PC-3 (cell line): Measurements from ENCODE around the gene PRR5. TPM values are rescaled to one million over a fixed set of nuclear protein-coding genes. Genes with fewer than 3 reads are reported as not detected.

Source experiments
- ATAC-seq: fragments of 200-7000 bp; cut with Tn5 transposase; 2 replicates; pipeline ENCODE4 v1.9.1; 2020; ENCODE audit warnings: mild to moderate bottlenecking, moderate library complexity
- BruUV-seq: library from RNA; stranded (reverse); fragments of 400-500 nt; replicated peaks from 2 replicates; lab custom pipeline; 2021; lab: Mats Ljungman, UMichigan
- CTCF ChIA-PET: fragments of 300-600 bp; sonication (Branson Sonifier 250); formaldehyde crosslinking; loops from one replicate; lab custom pipeline; 2022; ENCODE audit warnings: antibody characterized with exemption; lab: Charles Lee
- POLR2A ChIA-PET: fragments of 300-600 bp; sonication (Branson Sonifier 250); formaldehyde crosslinking; loops from one replicate; lab custom pipeline; 2022; ENCODE audit warnings: antibody characterized with exemption; ENCODE audit not compliant: unreplicated experiment; lab: Charles Lee
- DNase-seq: peaks from one replicate; pipeline ENCODE4 v3.0.0-alpha.2; 2015
- H2AFZ ChIP-seq: fragments of 300-600 bp; sonication (generic); 2 replicates; pipeline ENCODE4 v1.6.0; 2016; ENCODE audit warnings: antibody characterized with exemption, low read length
- H3F3A ChIP-seq: fragments of 300-600 bp; sonication (generic); one replicate; pipeline ENCODE4 v1.6.0; 2017; ENCODE audit warnings: antibody characterized with exemption, low read length, control low read depth, mild to moderate bottlenecking; ENCODE audit not compliant: unreplicated experiment
- H3K27ac ChIP-seq: fragments of 300-600 bp; sonication (generic); 2 replicates; pipeline ENCODE4 v1.5.1; 2016; ENCODE audit warnings: mild to moderate bottlenecking, low read length
- H3K27me3 ChIP-seq: fragments of 300-600 bp; sonication (generic); 2 replicates; pipeline ENCODE4 v1.6.1; 2016; ENCODE audit warnings: low read length, mixed read lengths
- H3K36me3 ChIP-seq: fragments of 300-600 bp; sonication (generic); 2 replicates; pipeline ENCODE4 v1.6.1; 2016; ENCODE audit warnings: low read depth, mixed run types, low read length, mixed read lengths
- H3K4me1 ChIP-seq: fragments of 300-600 bp; sonication (generic); 2 replicates; pipeline ENCODE4 v1.5.1; 2016; ENCODE audit warnings: low read length; ENCODE audit not compliant: insufficient read depth
- H3K4me2 ChIP-seq: fragments of 300-600 bp; sonication (generic); 2 replicates; pipeline ENCODE4 v1.6.0; 2016; ENCODE audit warnings: low read length
- H3K4me3 ChIP-seq: fragments of 300-600 bp; sonication (generic); 2 replicates; pipeline ENCODE4 v1.5.1; 2016; ENCODE audit warnings: mild to moderate bottlenecking, low read length, mixed read lengths
- H3K79me2 ChIP-seq: fragments of 300-600 bp; sonication (generic); 2 replicates; pipeline ENCODE4 v1.6.1; 2017; ENCODE audit warnings: low read length, mixed read lengths
- H3K9ac ChIP-seq: fragments of 300-600 bp; sonication (generic); 2 replicates; pipeline ENCODE4 v1.6.0; 2016; ENCODE audit warnings: mild to moderate bottlenecking, low read length
- H3K9me2 ChIP-seq: fragments of 300-600 bp; sonication (generic); replicated peaks from 2 replicates; pipeline ENCODE4 v1.6.1; 2016; ENCODE audit warnings: mixed run types, low read length, mixed read lengths
- H3K9me3 ChIP-seq: fragments of 300-600 bp; sonication (generic); 2 replicates; pipeline ENCODE4 v1.6.1; 2016; ENCODE audit warnings: low read length, mixed read lengths
- H4K20me1 ChIP-seq: fragments of 300-600 bp; sonication (generic); 2 replicates; pipeline ENCODE4 v1.6.1; 2016; ENCODE audit warnings: low read length, mixed read lengths
- EZH2 ChIP-seq: fragments of 300-600 bp; sonication (generic); IDR thresholded peaks from one replicate; pipeline ENCODE4 v1.6.1; 2017; ENCODE audit warnings: antibody characterized with exemption, mild to moderate bottlenecking, low read length; ENCODE audit not compliant: unreplicated experiment
- EZH2phosphoT487 ChIP-seq: fragments of 300-600 bp; sonication (generic); IDR thresholded peaks from 2 replicates; pipeline ENCODE4 v1.6.1; 2018; ENCODE audit warnings: mild to moderate bottlenecking, antibody characterized with exemption, low read length, borderline replicate concordance
- intact Hi-C: fragments of 100-400 bp; cut with micrococcal nuclease; formaldehyde crosslinking; loops from 2 replicates; pipeline ENCODE4 v1.9.0; 2023
- total RNA-seq: library from RNA; depleted of rRNA; stranded (reverse); fragments of >200 nt; gene quantifications from 2 replicates; pipeline ENCODE4 v1.2.3, GENCODE V29; 2014
- TF ChIP-seq, protein P1 (sequence below): fragments of 300-600 bp; sonication (generic); conservative IDR thresholded peaks from 2 replicates; pipeline ENCODE4 v1.5.1; 2017; ENCODE audit warnings: antibody characterized with exemption, low read depth, mild to moderate bottlenecking, low read length

PRR5 gene
- total RNA-seq, 1 experiment from 2014 or later = 14.5 TPM

DNA sequence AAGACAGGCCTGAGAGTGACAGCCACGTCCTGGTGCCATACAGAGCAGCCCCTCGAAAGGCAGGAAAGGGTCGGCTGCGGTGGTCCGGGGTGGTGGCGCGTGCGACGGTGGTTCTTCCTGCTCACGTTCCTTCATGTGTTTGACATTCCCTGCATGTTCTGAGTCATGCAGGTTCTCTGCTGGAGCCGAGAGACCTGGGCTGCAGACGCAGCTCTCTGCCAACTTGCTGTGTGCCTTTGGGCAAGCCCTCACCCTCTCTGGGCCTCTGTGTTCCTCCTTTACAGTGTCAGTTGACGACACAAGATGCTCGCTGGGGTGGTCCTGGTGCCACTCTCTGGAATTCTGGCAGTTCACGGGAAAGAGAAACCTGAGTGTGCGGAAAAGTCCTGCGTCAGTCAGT, 62.4 kb downstream of the PRR5 start:
- no peaks in the 10 kb centered on the region for H3K4me1 ChIP-seq
- H3K36me3 ChIP-seq = no peaks in the 10 kb centered on the region
- H3K9me2 ChIP-seq = no peaks in the 10 kb centered on the region
- H3K9ac ChIP-seq = no peak overlapping the region
- H3K9me3 ChIP-seq = no peaks in the 10 kb centered on the region
- ChIA-PET POLR2A (no interaction called here), CTCF (no interaction called here)
- no peaks in the 10 kb centered on the region for H3K27me3 ChIP-seq
- H3F3A ChIP-seq = no peaks in the 10 kb centered on the region
- TF ChIP-seq EZH2 (no peak), EZH2phosphoT487 (no peak)
- TF ChIP-seq, protein P1, sequence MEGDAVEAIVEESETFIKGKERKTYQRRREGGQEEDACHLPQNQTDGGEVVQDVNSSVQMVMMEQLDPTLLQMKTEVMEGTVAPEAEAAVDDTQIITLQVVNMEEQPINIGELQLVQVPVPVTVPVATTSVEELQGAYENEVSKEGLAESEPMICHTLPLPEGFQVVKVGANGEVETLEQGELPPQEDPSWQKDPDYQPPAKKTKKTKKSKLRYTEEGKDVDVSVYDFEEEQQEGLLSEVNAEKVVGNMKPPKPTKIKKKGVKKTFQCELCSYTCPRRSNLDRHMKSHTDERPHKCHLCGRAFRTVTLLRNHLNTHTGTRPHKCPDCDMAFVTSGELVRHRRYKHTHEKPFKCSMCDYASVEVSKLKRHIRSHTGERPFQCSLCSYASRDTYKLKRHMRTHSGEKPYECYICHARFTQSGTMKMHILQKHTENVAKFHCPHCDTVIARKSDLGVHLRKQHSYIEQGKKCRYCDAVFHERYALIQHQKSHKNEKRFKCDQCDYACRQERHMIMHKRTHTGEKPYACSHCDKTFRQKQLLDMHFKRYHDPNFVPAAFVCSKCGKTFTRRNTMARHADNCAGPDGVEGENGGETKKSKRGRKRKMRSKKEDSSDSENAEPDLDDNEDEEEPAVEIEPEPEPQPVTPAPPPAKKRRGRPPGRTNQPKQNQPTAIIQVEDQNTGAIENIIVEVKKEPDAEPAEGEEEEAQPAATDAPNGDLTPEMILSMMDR = no peak
- H3K4me2 ChIP-seq = no peak overlapping the region
- H2AFZ ChIP-seq = no peak overlapping the region
- intact Hi-C loops = no loop called here
- no TSS peak for BruUV-seq
- ATAC-seq (no peak), DNase-seq (no peak)
- H4K20me1 ChIP-seq = no peaks in the 10 kb centered on the region
- peaks cover 30% of the 10 kb centered on the region for H3K79me2 ChIP-seq
- H3K4me3 ChIP-seq = no peak overlapping the region
- H3K27ac ChIP-seq = no peak overlapping the region

DNA sequence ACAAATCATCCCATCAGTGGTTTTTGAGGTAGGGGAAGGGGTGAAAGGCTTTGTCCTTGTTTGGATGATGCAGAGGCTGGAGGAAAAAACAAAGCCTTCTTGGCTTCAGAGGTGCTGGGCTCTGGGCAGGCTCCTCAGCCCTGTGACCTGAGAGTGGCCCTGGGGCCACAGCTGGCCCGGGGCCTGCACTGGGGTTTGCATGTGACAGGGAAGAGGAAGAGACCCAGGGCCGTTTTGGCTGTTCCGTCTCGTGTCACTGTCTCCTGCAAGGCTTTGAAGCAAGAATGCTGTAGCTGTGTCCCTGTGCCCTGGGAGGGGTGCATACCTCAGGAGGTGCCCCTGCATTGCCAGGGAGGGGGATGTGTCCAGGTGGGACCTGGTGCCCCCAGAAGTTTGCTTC, 63.0 kb downstream of the PRR5 start:
- Histone ChIP-seq H3K4me2 (no peak overlapping the region), H3F3A (no peaks in the 10 kb centered on the region), H3K36me3 (no peaks in the 10 kb centered on the region), H3K9ac (no peak overlapping the region), H3K4me1 (no peaks in the 10 kb centered on the region), H4K20me1 (no peaks in the 10 kb centered on the region), H3K27me3 (no peaks in the 10 kb centered on the region), H2AFZ (no peak overlapping the region), H3K9me3 (no peaks in the 10 kb centered on the region), H3K27ac (no peak overlapping the region), H3K4me3 (no peak overlapping the region), H3K9me2 (no peaks in the 10 kb centered on the region), H3K79me2 (peaks cover 28% of the 10 kb centered on the region)
- POLR2A ChIA-PET = no interaction called here
- no peak for ATAC-seq
- TF ChIP-seq, protein P1 = no peak
- TF ChIP-seq EZH2phosphoT487 = no peak
- no peak for TF ChIP-seq EZH2
- CTCF ChIA-PET = no interaction called here
- BruUV-seq = no TSS peak
- intact Hi-C loops = no loop called here
- DNase-seq = no peak

DNA sequence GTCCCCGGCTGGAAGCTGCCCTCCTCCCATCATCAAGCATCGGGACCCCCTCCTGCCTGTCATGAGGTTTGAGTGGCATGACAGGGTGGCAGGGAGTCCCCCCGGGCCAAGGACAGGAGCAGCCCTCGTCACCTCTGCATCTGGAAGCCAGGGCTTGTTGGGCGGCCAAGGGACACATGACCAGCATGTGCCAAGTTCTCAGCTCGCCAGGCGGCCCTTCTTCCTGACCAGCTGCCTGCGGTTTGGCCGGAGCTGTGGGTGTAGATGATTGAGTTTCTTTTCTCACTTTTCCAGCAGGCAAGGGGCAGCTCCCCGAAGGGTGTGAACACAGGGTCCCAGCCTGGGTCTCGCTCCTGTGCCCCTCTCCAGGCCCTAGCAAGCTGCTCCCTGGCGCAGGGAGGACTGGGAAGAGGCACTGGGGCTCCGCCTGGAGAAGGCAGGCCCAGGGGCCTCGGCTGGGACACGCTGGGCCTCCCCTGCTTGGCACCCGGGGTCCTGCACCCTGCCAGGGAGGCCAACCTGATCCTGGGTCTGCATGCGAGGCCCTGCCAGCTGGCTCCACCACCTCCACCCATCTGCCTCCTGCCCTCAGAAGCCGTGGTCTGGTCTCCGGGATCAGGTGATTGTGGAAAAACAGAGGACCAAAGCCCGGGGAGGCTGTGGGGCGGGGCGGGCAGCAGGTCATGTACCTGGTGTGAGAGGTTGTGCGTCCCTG, 63.7 kb downstream of the PRR5 start:
- POLR2A ChIA-PET = no interaction called here
- no peak overlapping the region for H2AFZ ChIP-seq
- no TSS peak for BruUV-seq
- no peaks in the 10 kb centered on the region for H3K9me3 ChIP-seq
- H3K4me3 ChIP-seq = no peak overlapping the region
- H3K36me3 ChIP-seq = no peaks in the 10 kb centered on the region
- H3K9me2 ChIP-seq = no peaks in the 10 kb centered on the region
- H3K27ac ChIP-seq = no peak overlapping the region
- TF ChIP-seq EZH2 (no peak), EZH2phosphoT487 (no peak)
- TF ChIP-seq, protein P1 = no peak
- no peak for ATAC-seq
- H3K9ac ChIP-seq = no peak overlapping the region
- DNase-seq = no peak
- no peaks in the 10 kb centered on the region for H4K20me1 ChIP-seq
- peaks cover 21% of the 10 kb centered on the region for H3K79me2 ChIP-seq
- CTCF ChIA-PET = no interaction called here
- no peak overlapping the region for H3K4me2 ChIP-seq
- H3F3A ChIP-seq = no peaks in the 10 kb centered on the region
- intact Hi-C loops = no loop called here
- H3K4me1 ChIP-seq = no peaks in the 10 kb centered on the region
- H3K27me3 ChIP-seq = no peaks in the 10 kb centered on the region
